Caco-2 (cell line): Measurements from ENCODE around the gene GRIN2D. TPM values are rescaled to one million over a fixed set of nuclear protein-coding genes. Genes with fewer than 3 reads are reported as not detected.

Experiments
- BruUV-seq: library from RNA; stranded (reverse); fragments of 400-500 nt; replicated peaks from 2 replicates; lab custom pipeline; 2021; lab: Mats Ljungman, UMichigan
- CTCF ChIA-PET: fragments of 300-600 bp; sonication (Branson Sonifier 250); formaldehyde crosslinking; loops from one replicate; lab custom pipeline; 2022; ENCODE audit warnings: antibody characterized with exemption; lab: Charles Lee
- POLR2A ChIA-PET: fragments of 300-600 bp; sonication (Branson Sonifier 250); formaldehyde crosslinking; loops from one replicate; lab custom pipeline; 2022; ENCODE audit warnings: antibody characterized with exemption; lab: Charles Lee
- DNase-seq, 2 experiments: peaks; one replicate each; pipeline versions ENCODE4 v3.0.0 to v3.0.0-alpha.2; 2020 to 2022
- H3K27me3 ChIP-seq: replicated peaks from 2 replicates; pipeline ENCODE4 v1.6.0; 2011; ENCODE audit warnings: low read length; ENCODE audit not compliant: control insufficient read depth, insufficient read depth
- H3K36me3 ChIP-seq: 2 replicates; pipeline ENCODE4 v1.5.1; 2011; ENCODE audit warnings: low read length; ENCODE audit not compliant: control insufficient read depth, insufficient read depth
- H3K4me1 ChIP-seq: fragments of 250-450 bp; sonication (Bioruptor Pico); 2 replicates; pipeline ENCODE4 v1.5.1; 2020; ENCODE audit warnings: mild to moderate bottlenecking
- H3K4me3 ChIP-seq: 2 replicates; pipeline ENCODE4 v1.5.1; 2011; ENCODE audit warnings: low read depth, mild to moderate bottlenecking, control low read depth, low read length
- H3K9me3 ChIP-seq: fragments of 250-450 bp; sonication (Bioruptor Pico); 2 replicates; pipeline ENCODE4 v1.5.1; 2020; ENCODE audit warnings: mild to moderate bottlenecking, moderate library complexity
- H3K27ac Mint-ChIP-seq: one replicate; pipeline ENCODE4 v1.8.0; 2022; ENCODE audit warnings: mixed read lengths; ENCODE audit not compliant: unreplicated experiment
- H3K27me3 Mint-ChIP-seq: one replicate; pipeline ENCODE4 v1.8.0; 2022; ENCODE audit warnings: mixed read lengths; ENCODE audit not compliant: insufficient read depth, unreplicated experiment
- H3K36me3 Mint-ChIP-seq: one replicate; pipeline ENCODE4 v1.8.0; 2022; ENCODE audit warnings: mild to moderate bottlenecking, mixed read lengths; ENCODE audit not compliant: insufficient read depth, unreplicated experiment
- H3K4me1 Mint-ChIP-seq: one replicate; pipeline ENCODE4 v1.8.0; 2022; ENCODE audit warnings: low read depth, mixed read lengths; ENCODE audit not compliant: unreplicated experiment
- H3K4me3 Mint-ChIP-seq: one replicate; pipeline ENCODE4 v1.8.0; 2022; ENCODE audit warnings: mild to moderate bottlenecking, moderate library complexity, mixed read lengths; ENCODE audit not compliant: unreplicated experiment
- H3K9me3 Mint-ChIP-seq: one replicate; pipeline ENCODE4 v1.8.0; 2022; ENCODE audit warnings: mixed read lengths; ENCODE audit not compliant: unreplicated experiment
- CTCF ChIP-seq, 2 experiments: fragments of 200-600 bp in 1 of 2; IDR thresholded peaks; 1 replicate in 1 of 2; 2 replicates in 1 of 2; pipeline versions ENCODE4 v1.5.1 to v1.8.0; 2011 to 2022; ENCODE audit warnings: antibody characterized with exemption in 1 of 2, control low read depth in 1 of 2, inconsistent platforms in 1 of 2, low read depth in 1 of 2, low read length in 1 of 2, mild to moderate bottlenecking in 1 of 2, moderate library complexity in 1 of 2; ENCODE audit not compliant: insufficient read depth in 1 of 2, severe bottlenecking in 1 of 2, unreplicated experiment in 1 of 2
- intact Hi-C: fragments of 100-400 bp; cut with micrococcal nuclease; formaldehyde crosslinking; loops from one replicate; pipeline ENCODE4 v1.10.0; 2022; ENCODE audit not compliant: unreplicated experiment
- total RNA-seq: library from RNA; stranded (reverse); gene quantifications from 2 replicates; pipeline ENCODE4 v1.2.3, GENCODE V29; 2022

The GRIN2D gene
- total RNA-seq, 1 experiment from 2014 or later: 6.5 TPM

GRCh38 chr19:48355365-48355954 is 38.0 kb upstream of the GRIN2D start:
- CTCF ChIA-PET: interaction anchor here (0.7 to 2.8 kb wide), 6 partner anchors 8 to 90 kb away, joined by 3 to 14 read pairs (median 4); partner anchors contain the start of genes GRWD1, SYNGR4 and TMEM143
- Mint-ChIP-seq H3K9me3 (no peaks in the 10 kb centered on the region), H3K4me1 (peaks cover 41% of the 10 kb centered on the region), H3K27me3 (no peaks in the 10 kb centered on the region), H3K36me3 (peaks cover 37% of the 10 kb centered on the region), H3K27ac (peak overlapping the region; percentile 97), H3K4me3 (peak overlapping the region; percentile 62)
- peaks cover 30% of the 10 kb centered on the region for H3K4me1 ChIP-seq
- no peak overlapping the region for H3K4me3 ChIP-seq
- no peaks in the 10 kb centered on the region for H3K27me3 ChIP-seq
- no peaks in the 10 kb centered on the region for H3K36me3 ChIP-seq
- no peaks in the 10 kb centered on the region for H3K9me3 ChIP-seq
- peak; percentile 86 to 92 for DNase-seq
- TF ChIP-seq CTCF (IDR thresholded peaks at IDR 0.05; ENCODE audit: insufficient read depth in 1 of 2, low read depth in 1 of 2, low read length in 1 of 2, severe bottlenecking in 1 of 2, unreplicated experiment in 1 of 2): no peak
- intact Hi-C loops: no loop called here
- no TSS peak for BruUV-seq
- POLR2A ChIA-PET: interaction anchor here (0.5 to 2.3 kb wide), 5 partner anchors 8 to 199 kb away, joined by 4 to 50 read pairs (median 6); partner anchors contain the start of genes SYNGR4 and TMEM143

GRCh38 chr19:48359123-48359522 is 34.3 kb upstream of the GRIN2D start:
- H3K27me3 Mint-ChIP-seq: no peaks in the 10 kb centered on the region
- H3K9me3 Mint-ChIP-seq: no peaks in the 10 kb centered on the region
- Histone ChIP-seq H3K9me3 (no peaks in the 10 kb centered on the region), H3K4me3 (no peak overlapping the region), H3K27me3 (no peaks in the 10 kb centered on the region), H3K36me3 (no peaks in the 10 kb centered on the region), H3K4me1 (peaks cover 21% of the 10 kb centered on the region)
- no peak overlapping the region for H3K4me3 Mint-ChIP-seq
- no TSS peak for BruUV-seq
- H3K27ac Mint-ChIP-seq: peak overlapping the region; percentile 93
- intact Hi-C loops: no loop called here
- no peak for DNase-seq
- H3K36me3 Mint-ChIP-seq: peaks cover 54% of the 10 kb centered on the region
- no peak for TF ChIP-seq CTCF (IDR thresholded peaks at IDR 0.05; ENCODE audit: insufficient read depth in 1 of 2, low read depth in 1 of 2, low read length in 1 of 2, severe bottlenecking in 1 of 2, unreplicated experiment in 1 of 2)
- ChIA-PET POLR2A (no interaction called here), CTCF (no interaction called here)
- H3K4me1 Mint-ChIP-seq: peaks cover 25% of the 10 kb centered on the region

GRCh38 chr19:48361912-48362311 is 31.6 kb upstream of the GRIN2D start:
- ChIA-PET POLR2A (no interaction called here), CTCF (interaction anchor here (1.1 to 2.9 kb wide), 2 partner anchors 29 to 84 kb away, joined by 8 to 41 read pairs; partner anchors contain the start of gene GRWD1)
- no peaks in the 10 kb centered on the region for H3K9me3 ChIP-seq
- H3K4me1 Mint-ChIP-seq: peaks cover 21% of the 10 kb centered on the region
- no TSS peak for BruUV-seq
- H3K27me3 ChIP-seq: no peaks in the 10 kb centered on the region
- no peak overlapping the region for H3K4me3 ChIP-seq
- no peak overlapping the region for H3K4me3 Mint-ChIP-seq
- no peaks in the 10 kb centered on the region for H3K9me3 Mint-ChIP-seq
- DNase-seq: no peak
- H3K4me1 ChIP-seq: peaks cover 6% of the 10 kb centered on the region; the same call in 1 of the 2 replicates
- intact Hi-C loops: loop anchor here (5.0 kb wide), 1 partner anchor 40 kb away; a partner anchor contains a TSS
- no peaks in the 10 kb centered on the region for H3K36me3 ChIP-seq
- no peak overlapping the region for H3K27ac Mint-ChIP-seq
- peaks cover 43% of the 10 kb centered on the region for H3K36me3 Mint-ChIP-seq
- H3K27me3 Mint-ChIP-seq: no peaks in the 10 kb centered on the region
- TF ChIP-seq CTCF (IDR thresholded peaks at IDR 0.05; ENCODE audit: insufficient read depth in 1 of 2, low read depth in 1 of 2, low read length in 1 of 2, severe bottlenecking in 1 of 2, unreplicated experiment in 1 of 2): no peak
